NCI-H1105 treated with DMSO at 0.1 percent for 48 hours (cell line): ENCODE results near the gene ZFP36L1.
"Not testable (repeated sequence)": the region's sequence is repeated elsewhere in the genome, so short reads cannot be mapped to it uniquely, and the experiment has no call there.

Experiments used
- DNase-seq: peaks from one replicate; lab custom pipeline; 2025; lab: John Stamatoyannopoulos, UW

Gene ZFP36L1

DNA sequence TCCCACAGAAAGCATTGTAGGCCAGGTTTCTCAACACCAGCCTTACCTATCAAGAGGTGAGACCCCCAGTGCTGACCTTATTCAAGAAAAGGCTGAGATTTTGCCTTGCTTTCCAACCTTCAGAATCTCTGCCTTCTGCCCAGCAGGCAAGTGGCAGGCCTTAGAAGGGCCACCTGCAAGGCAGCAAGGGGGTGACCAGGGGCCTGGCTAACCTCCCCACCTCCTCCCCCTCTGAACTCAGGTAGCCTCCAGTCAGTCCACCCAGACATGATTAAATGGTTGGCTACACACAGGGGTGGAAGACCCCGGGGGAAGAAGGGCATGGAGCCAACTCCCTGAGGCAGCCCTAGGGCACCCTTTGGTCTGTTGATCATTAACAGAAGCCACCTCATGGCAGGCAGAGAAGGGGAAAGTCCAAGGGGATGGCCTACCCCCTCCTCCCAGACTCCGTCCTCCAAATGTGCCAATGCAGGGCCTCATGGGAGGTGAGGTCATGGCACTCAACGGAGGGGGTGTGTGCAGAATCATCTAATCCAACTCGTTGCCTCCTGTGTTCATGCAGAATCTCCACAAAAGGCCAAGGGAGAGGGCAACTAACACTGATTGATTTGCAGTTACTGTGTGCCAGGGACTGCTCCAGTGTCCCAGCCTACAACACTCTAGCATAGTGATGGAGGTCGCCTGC is 8.5 kb downstream of the ZFP36L1 start:
- no peak for DNase-seq

DNA sequence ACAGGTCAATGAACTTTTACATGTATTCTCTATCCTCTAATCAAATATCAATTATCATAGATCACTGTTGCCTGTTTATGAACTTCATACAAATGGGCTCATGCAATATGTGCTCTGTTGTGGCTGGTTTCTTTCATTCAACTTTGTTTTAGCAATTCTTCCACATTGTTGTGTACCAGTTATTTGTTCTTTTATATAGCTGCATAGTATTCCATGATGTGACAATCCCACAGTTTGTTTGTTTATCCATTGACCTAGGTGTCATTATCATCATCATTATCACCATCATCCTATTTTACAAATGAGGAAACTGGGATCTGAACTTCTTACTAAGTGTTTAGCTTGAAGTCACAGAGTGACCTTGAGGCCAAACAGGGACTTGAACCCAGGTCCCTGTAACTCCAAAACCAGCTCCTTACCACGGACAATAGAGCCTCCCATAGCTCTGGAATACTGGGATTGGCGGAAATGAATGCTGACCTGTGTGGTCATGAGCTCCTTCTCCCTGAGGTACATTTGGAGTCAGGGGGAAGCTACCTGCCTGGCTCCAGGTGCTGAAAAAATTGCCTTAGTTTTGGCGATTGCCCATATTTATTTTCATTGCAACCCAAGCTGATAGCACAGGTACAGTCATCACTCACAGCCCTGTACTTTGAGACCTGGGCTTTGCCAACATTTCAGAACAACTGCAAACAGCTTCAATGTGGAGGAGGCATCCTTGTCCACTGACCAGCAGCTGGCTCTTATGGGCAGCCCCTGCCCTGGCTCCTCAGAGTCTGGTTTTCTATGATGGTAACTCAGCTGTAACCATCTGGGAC is 9.2 kb downstream of the ZFP36L1 start:
- DNase-seq: no peak

DNA sequence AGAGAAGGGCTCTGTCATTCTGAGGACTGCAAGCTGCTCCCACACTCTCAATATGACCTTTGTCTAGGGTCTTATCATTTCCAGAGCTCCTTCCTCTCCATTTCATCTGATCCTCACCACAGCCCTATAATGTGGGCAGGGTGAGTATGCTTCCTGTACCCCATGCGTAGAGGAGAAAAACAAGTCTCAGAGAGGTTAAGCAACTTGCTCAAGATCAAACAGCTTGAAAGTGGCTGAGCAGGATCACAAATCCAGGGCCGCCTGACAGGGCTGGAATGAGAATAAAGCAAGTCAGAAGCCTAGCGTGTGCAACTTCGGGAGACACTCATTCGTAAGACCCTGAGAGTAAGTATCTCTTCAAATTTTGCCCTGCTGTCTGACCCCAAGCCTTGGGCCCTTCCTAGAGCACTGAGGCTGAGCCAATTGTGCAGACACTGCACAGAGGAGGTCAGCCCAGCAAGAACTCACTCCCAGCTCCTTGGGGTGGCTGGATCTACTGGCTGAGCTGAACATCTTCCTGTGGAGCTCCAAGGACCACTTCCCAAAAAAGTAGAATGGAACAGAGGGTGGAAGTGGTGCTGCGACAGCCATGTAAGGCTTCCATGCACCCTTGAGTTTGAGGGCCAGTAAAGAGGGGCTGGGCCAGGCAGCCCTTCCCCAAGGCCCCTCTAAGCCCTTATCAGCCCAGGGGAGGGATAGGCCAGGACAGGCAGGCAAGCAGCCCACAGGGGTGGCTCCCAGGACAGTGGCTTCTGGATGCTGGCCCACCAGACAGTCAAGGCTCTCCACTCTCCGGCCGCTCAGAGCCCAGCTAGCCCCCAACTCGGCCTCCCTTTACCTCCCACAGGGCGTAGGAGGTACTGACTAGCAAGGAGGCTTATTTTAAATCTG is 10.5 kb downstream of the ZFP36L1 start:
- DNase-seq: no peak

DNA sequence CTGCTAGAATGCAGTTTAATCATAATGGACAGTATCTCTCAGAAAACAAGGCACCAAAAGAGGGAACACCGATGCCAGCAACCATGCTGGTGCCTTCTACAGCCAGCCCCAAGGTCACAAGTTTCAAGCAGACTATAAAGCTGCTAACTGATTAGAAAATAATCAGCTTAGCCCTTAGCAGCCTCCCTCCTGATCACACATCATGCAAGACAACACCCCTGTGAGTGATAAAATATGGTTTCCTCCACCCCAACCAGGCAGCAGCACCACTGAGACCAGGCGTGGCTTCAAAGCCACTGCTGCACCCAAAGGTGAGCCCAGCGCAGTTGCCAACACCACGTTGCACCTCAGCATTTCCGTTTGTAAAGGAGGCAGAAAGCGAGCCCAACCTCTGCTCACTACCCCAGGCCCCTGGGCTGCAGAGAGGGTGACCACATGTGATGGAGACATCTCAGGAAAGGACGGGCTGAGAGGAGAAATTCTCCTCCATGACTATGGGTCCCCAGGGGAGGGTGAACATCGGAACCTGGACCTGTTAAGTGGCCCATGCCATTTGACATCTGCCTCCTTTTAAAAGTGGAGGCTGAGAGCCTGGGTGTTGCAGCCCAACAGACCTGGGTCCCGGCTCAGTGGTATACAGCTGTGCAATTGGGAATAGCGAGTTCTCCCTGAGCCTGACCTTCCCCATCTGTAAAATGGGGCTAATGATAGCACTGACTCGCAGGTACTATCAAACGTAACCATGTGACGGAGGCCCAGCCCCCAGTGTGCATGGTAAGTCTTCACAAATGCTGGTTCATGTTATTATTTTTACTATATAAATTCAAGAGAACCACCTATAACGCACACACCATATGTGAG is 11.5 kb downstream of the ZFP36L1 start:
- no peak for DNase-seq

DNA sequence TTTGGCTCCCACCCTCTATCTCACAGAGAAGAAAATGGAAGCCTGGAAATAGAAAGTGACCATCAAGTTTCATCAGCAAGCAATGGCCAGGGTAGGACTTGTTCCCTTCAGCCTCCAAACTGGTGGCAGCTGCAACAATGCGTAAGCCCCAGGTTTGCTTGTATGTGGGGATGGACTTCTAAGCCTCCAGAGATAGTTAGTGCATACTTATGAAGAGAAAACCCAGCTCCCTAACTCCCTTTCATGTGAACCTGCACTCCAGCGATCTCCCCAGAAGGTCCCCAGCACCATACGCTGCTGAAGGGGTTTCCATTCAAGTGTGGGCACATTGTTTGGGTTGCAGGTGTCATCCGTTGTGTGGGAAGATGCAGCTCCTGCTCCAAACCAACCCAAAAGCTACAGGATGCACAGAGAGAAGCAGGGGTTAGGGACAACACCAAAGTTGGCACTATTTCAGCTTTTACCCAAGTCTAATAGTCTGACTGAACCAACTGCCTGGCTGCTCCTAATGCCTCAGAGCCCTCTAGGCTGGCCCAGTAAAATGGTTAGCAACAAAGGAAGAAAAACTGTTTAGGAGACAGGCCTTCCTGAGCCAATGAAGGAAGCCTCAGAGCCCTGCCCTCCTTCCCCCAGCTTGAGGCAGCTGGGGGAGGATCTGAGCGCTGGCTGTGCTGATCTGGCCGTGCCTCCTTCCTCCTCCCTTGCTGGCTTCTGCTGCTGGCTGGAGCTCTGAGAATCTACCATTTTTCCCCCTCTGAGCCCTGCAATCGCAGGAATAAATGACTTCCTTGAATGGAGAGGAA is 12.3 kb downstream of the ZFP36L1 start:
- DNase-seq: no peak

DNA sequence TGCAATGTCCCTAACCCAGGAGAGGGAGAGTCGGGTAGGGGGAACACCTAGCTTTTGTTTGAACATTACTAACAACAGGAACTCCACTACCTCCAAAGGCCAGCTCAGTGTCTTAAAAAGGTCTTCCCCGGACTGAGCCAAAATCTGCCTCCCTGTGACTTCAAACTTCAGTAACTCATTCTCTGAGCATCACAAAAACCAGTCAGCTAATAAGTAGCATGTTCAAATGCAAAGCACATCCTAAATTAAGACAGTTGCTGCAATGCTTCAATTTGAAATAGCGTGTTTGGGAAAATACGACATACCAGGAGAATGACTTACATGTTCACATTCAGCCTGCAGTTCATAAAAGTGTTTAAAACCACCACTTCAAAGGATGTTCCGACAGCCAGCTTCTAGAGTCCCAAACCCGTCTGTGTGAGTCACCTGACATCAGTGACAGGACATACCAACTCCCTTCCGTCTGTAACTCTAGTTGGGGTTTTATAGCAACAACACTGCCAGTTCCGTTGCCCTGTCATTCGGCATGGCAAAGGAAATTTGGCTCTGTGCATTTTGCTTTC is 13.0 kb downstream of the ZFP36L1 start:
- no peak for DNase-seq

DNA sequence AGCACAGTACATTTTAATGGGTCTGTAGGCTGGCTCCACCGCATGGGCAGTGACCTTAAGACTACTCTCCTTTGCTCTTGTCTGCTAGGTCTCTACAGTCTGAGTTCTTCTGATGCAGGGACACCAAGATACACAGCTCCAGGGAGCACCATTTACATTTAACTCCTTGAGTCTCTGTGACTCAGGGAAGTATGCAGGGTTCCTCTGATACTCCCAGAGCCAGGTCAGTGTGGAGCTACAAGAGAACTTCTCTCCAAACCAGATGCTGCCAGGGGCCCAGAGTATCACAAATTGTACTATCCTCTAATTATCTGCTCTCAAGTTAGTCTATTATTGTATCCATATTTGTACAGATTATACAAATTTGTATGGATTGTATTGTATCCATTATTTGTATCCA is 15.2 kb downstream of the ZFP36L1 start:
- DNase-seq: no peak

DNA sequence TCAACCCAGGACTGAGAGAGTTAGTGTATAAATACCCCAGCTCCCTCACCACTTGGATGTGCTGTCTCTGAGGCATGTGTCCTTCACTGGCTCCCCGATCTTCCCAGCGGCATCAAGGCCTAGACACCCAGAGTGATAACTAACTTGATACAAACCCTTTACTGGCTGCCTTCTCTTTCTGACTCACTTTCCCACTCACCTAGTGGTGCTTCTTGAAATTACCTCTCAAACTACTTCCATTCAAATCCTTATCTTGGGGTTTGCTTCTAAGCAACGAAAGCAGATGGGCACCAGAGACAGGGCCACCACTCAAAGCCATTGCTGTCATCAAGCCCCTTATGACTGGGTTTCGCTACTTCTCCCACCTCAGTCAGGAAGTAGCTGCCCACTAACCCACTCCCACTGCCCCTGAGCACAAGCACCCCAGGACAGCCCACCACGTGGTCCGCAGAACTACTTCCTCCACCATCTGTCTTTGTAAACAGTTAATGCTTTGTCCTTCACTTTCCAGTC is 17.2 kb downstream of the ZFP36L1 start:
- DNase-seq: no peak

DNA sequence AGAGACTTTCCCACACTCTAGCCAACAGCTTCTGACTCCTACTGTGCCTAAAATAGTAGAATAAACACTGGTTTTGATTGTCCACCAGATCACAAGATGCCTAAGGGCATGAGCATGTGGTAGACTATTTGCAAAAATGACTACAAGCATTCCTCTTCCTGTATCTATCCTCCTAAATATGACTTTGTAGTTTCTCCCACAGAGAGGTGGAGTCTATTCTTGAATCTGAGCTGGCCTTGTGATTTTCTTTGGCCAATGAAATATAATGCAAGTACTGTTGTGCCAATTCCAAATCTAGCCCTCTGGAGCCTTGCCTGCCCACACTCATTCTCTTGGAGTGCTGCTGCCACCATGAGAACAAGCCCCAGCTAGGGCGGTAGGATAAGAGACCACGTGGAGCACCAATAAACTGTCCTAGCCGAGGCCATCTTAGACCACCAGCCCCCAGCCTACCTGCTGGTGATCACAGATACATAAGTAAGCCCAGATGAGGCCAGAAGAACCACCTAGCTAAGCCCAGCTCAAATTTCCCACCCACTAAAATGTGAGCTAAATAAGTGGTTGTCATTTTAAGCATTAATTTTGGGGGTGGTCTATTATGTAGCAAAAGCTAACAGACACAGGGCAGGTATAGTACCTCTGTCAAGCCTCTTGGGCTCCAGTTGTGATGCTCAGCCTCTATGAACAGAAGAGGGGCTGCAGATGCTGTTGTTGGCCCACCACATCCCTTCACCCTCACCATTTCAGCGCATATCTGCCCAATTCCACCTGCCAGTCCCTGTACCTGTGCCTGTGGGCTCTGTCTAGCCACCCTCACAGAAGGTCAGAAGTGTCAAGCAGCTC is 17.9 kb downstream of the ZFP36L1 start:
- DNase-seq: no peak

DNA sequence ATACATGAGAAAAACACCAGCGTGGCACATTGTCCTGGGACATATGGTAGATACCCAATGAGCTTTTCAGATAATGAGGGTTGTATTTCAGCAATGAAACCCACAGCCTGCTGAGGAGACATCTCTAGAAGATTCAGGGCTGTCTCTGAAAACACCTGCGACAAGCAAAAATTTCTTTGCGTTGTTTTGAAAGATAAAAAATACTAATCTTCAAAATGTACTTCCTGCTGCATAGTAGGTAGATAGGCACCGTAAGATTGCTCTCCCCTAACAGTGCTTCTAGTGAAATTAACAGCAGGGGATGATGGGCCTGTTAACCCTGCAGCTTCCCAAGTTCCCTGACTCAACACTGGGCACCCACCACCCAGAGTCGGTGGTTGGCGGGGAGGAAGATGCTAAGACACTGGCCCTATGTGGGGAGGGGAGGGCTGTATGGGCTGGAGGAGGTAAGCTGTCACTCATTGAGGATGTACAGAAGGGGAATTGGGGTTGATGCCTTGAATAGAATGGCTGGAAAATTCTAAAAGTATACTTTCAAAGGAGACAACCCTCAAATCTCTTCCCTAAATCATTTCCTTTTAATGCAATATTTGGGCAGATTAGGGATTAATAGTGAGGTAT is 20.0 kb downstream of the ZFP36L1 start:
- no peak for DNase-seq

DNA sequence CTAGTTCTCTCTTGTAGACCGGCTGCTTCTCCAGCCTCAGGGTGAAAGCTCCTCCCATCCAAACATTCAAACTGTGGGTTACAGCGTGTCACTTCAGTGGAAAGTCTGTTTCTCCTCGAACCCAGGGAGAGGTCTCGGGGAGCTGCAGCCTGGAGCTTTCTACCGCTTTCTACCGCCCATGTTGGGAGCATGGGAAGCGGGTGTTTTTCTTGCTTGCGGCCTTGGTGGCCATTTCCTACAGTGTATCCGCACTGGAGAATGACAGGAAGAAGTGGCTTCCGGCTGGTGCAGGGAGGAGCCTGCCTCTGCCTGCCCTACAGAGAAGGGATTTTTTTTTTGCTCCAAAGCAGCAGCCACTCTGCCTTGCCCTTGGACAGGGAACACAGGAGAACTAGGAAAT is 21.2 kb downstream of the ZFP36L1 start:
- DNase-seq: no peak

DNA sequence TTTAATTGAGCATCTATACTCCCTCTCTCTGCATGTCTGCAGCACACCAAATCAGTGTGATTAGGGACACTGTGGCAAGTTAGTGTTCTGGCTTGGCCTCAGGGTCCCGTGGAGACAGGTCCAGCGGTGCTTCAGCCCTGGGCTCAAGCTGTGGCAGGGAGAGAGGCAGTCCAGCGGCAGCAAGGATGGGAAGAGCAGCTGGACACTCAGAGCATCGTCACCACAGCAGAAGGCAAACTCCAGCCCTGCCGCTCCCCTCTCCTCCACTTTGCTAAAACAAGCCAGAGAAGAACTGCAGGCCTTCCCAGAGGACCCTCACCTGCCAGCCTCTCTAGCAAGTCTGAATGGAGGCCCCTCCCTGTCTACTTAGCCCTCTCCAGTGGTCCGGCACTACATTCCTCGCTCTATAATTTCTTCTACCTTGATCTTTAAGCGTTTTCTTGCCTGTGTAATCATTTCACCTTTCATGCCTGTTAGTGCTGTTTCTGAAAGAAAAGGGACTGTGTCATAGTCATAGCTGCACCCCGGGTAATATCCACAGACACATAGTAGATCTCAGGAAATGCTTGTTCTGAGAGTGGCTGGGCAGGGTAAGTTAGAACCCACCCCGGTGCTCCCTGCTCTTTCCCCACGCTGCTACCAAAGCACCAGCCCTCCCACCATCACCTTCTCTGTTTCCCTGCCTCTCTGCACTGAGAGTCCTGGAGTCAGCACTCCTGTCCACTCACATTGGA is 22.1 kb downstream of the ZFP36L1 start:
- DNase-seq: no peak

DNA sequence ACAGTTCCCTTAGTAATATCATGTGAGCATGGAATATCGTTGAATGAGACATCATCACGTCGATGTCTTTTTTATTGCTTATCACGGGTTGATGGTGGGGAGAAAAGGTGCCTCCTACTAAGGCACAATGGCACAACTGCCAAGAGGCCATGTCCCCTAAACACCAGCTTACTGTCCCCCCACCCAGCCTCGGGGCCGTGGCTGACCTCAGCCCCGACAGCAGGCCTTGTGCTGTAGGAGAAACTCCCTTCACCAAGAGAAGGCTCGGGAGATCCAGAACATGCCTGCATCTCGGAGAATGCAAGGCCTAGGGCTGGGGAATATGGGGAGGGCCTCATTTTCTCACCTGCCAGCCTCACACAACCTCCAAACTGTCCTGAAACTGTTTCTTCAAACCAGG is 22.8 kb downstream of the ZFP36L1 start:
- no peak for DNase-seq

DNA sequence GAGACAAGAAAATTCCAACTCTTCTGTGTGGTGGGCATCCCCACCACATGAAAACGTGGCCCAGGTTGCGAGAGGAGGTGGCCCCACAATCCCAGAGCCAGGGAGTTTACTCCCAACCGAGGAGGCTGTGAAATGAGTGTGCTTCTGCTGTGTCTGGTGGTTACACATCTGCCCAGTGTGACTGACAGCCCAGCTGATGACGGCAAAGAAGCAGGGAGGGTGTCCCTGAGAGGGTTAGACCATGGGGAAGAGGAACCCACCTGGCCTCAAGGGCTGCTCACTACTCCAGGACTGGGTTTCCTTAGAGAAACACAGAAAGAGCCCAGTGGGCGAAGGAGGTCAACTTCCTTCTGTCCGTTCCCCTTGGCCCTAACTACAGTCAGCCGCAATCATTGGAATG is 24.6 kb downstream of the ZFP36L1 start:
- DNase-seq: no peak

DNA sequence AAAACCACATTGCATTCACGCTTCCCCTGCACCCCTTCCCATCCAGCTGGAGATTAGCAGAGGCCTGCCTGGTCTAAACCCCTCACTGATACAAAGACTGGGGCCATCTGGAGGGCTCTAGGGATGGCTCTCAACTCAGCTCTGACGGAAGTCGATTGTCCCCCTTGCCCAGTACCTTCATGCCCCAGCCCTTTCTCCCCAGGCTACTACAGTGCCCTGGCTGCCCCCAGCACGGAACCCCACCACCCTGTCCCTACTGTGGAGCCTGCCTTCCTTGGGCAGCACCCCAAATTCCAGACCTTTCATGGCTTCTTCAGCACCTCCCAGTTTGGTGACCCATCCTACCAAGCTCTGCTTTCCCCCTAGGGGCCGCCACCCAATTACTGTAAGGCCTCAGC is 25.6 kb downstream of the ZFP36L1 start:
- no peak for DNase-seq

DNA sequence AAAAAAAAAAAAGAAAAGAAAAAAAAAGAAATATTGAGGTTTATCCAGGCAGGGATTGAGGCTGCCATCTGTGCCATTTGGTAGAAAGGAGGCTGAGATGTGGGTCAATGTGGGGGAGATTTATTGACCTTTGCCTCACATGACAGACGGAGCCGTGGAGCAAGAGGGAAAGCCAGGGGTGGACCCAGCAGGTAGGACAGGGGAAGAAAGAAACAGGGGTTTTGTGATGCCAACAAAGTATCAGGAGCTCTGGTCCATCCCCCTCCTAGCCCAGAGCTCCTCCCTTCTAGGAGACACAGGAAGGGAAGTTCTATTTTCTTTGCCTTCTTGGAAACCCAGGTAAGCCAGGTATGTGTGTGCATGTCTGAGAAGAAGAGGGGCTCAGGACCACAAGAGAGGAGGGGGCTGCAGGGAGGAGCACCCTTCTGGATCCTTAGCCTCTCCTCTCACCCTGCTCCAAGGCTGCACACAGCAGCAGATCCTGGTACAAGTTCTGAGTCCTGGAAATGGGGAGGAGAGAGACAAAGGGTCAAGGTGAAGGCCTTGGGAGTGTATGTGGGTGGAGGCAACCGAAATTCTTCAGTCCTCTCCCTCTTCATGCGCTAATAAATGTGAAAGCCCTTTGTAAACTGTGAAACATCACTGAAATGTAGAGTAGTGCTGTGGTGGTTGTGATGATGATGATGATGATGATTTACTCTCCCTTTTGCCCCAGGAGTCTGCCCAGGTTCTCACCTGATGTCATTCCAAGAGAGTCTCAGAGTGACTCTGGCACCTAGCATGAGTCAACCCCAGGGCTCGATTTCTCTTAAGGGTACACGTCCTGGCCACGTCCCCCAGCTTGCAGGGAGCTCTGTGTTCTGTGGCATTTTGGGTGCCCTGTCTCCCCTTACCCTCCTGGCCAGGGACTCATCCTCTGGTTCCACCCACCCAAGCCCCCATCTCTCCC is 26.3 kb downstream of the ZFP36L1 start:
- DNase-seq: no peak

DNA sequence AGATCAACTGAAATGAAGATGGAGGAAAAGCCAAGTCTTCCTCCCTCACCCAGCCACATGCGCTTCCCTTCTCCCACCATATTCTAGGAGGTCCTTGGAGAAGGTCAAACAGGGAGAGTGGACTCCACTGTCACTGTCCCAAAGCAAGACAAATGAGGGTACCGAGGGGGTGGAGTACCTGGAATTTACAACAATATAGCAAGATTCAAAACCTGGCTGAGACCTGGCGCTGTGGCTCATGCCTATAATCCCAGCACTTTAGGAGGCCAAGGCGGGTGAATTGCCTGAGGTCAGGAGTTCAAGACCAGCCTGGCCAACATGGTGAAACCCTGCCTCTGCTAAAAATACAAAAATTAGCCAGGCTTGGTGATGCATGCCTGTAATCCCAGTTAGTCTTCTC is 29.0 kb downstream of the ZFP36L1 start:
- not testable (repeated sequence) for DNase-seq
